DND-41 (cell line): ENCODE data around the gene VWA2.

ENCODE experiments used
- ATAC-seq: fragments of 200-7000 bp; cut with Tn5 transposase; 3 replicates; pipeline ENCODE4 v1.9.1; 2021; ENCODE audit warnings: low read depth; ENCODE audit not compliant: insufficient read depth
- DNase-seq: peaks from one replicate; pipeline ENCODE4 v3.0.0-alpha.2; 2020
- H2AFZ ChIP-seq: 2 replicates; pipeline ENCODE4 v1.6.0; 2012; ENCODE audit warnings: low read depth, low read length
- H3K27ac ChIP-seq: 2 replicates; pipeline ENCODE4 v1.5.1; 2012; ENCODE audit warnings: low read length, inconsistent platforms
- H3K27me3 ChIP-seq: fragments of 200-600 bp; sonication (generic); 2 replicates; pipeline ENCODE4 v1.6.0; 2012; ENCODE audit warnings: low read length, mild to moderate bottlenecking, inconsistent platforms; ENCODE audit not compliant: insufficient read depth, poor library complexity
- H3K36me3 ChIP-seq: 2 replicates; pipeline ENCODE4 v1.5.1; 2012; ENCODE audit warnings: low read length, inconsistent platforms; ENCODE audit not compliant: insufficient read depth
- H3K4me1 ChIP-seq: 2 replicates; pipeline ENCODE4 v1.5.1; 2012; ENCODE audit warnings: mild to moderate bottlenecking, low read length; ENCODE audit not compliant: insufficient read depth
- H3K4me2 ChIP-seq: 2 replicates; pipeline ENCODE4 v1.6.0; 2012; ENCODE audit warnings: mild to moderate bottlenecking, moderate library complexity, low read length, inconsistent platforms; ENCODE audit not compliant: insufficient read depth
- H3K4me3 ChIP-seq, 2 experiments: fragments of 200-600 bp in 1 of 2; shearing (Covaris generic) in 1 of 2; 2 replicates each; pipeline ENCODE4 v1.5.1; 2012 to 2016; ENCODE audit warnings: inconsistent platforms in 2 of 2, low read length in 2 of 2, mild to moderate bottlenecking in 2 of 2, low read depth in 1 of 2, moderate library complexity in 1 of 2
- H3K79me2 ChIP-seq: 2 replicates; pipeline ENCODE4 v1.6.0; 2012; ENCODE audit warnings: low read length, inconsistent platforms; ENCODE audit not compliant: insufficient read depth
- H3K9ac ChIP-seq: 2 replicates; pipeline ENCODE4 v1.6.0; 2012; ENCODE audit warnings: low read depth, mild to moderate bottlenecking, inconsistent platforms, low read length, moderate library complexity
- H3K9me3 ChIP-seq: 2 replicates; pipeline ENCODE4 v1.5.1; 2012; ENCODE audit warnings: low read length, moderate library complexity, mild to moderate bottlenecking, inconsistent platforms; ENCODE audit not compliant: insufficient read depth, severe bottlenecking
- H4K20me1 ChIP-seq: 2 replicates; pipeline ENCODE4 v1.6.0; 2012; ENCODE audit warnings: low read length; ENCODE audit not compliant: insufficient read depth
- EZH2 ChIP-seq: IDR thresholded peaks from 3 replicates; pipeline ENCODE4 v1.6.1; 2012; ENCODE audit warnings: borderline replicate concordance, low read depth, mild to moderate bottlenecking, moderate library complexity, low read length, inconsistent platforms; ENCODE audit not compliant: severe bottlenecking
- TF ChIP-seq, protein P1 (sequence below): IDR thresholded peaks from 2 replicates; pipeline ENCODE4 v1.5.1; 2012; ENCODE audit warnings: borderline replicate concordance, low read length, moderate library complexity, mild to moderate bottlenecking; ENCODE audit not compliant: poor library complexity, severe bottlenecking; ENCODE audit errors: extremely low read depth

VWA2 gene, protein sequence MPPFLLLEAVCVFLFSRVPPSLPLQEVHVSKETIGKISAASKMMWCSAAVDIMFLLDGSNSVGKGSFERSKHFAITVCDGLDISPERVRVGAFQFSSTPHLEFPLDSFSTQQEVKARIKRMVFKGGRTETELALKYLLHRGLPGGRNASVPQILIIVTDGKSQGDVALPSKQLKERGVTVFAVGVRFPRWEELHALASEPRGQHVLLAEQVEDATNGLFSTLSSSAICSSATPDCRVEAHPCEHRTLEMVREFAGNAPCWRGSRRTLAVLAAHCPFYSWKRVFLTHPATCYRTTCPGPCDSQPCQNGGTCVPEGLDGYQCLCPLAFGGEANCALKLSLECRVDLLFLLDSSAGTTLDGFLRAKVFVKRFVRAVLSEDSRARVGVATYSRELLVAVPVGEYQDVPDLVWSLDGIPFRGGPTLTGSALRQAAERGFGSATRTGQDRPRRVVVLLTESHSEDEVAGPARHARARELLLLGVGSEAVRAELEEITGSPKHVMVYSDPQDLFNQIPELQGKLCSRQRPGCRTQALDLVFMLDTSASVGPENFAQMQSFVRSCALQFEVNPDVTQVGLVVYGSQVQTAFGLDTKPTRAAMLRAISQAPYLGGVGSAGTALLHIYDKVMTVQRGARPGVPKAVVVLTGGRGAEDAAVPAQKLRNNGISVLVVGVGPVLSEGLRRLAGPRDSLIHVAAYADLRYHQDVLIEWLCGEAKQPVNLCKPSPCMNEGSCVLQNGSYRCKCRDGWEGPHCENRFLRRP

DNA sequence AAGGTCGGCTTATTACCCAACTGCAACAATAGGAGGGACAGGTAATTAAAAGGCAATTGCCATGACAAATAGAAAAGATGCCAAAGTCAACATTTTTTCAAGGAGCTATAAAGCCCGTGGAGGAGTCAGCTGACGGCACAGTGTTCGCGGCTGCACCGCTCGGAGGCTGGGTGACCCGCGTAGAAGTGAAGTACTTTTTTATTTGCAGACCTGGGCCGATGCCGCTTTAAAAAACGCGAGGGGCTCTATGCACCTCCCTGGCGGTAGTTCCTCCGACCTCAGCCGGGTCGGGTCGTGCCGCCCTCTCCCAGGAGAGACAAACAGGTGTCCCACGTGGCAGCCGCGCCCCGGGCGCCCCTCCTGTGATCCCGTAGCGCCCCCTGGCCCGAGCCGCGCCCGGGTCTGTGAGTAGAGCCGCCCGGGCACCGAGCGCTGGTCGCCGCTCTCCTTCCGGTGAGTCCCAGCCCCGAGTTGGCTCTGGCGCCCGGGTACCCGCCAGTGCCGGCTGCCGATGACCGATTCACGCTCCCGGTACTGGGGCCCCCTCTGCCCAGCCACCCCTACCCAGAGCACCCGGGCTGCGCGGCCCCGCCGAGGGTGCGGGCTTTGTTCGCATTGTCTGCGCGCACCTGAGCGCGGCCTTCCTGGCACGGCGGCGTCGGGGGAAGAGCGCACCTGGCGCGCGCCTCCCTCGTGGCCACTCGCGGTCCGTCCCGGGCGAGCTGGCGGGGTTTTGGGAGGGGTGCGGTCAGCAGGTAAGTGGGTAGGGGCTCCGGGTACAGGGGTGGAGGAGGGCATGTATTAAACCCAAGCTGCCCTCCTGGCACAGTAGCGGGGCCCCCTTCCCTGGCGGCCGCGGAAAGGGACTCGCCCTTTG lies at the start of gene VWA2:
TSS of gene VWA2 (plus strand) at position 138 of the 877 bp plus-strand sequence. CDS start 9,460 bp downstream, outside the sequence.
- Histone ChIP-seq H3K4me1 (no peaks in the 10 kb centered on the region), H3K9ac (no peak within 1 kb of the TSS), H3K27ac (no peak within 1 kb of the TSS), H3K9me3 (no peaks in the 10 kb centered on the region), H4K20me1 (no peaks in the 10 kb centered on the region; the same call in 1 of the 2 replicates), H3K27me3 (peaks cover 25% of the 10 kb centered on the region), H3K4me3 (no peak within 1 kb of the TSS), H3K79me2 (no peaks in the 10 kb centered on the region), H3K36me3 (no peaks in the 10 kb centered on the region), H3K4me2 (no peak within 1 kb of the TSS), H2AFZ (no peak within 1 kb of the TSS)
- TF ChIP-seq EZH2 = no peak
- TF ChIP-seq, protein P1, sequence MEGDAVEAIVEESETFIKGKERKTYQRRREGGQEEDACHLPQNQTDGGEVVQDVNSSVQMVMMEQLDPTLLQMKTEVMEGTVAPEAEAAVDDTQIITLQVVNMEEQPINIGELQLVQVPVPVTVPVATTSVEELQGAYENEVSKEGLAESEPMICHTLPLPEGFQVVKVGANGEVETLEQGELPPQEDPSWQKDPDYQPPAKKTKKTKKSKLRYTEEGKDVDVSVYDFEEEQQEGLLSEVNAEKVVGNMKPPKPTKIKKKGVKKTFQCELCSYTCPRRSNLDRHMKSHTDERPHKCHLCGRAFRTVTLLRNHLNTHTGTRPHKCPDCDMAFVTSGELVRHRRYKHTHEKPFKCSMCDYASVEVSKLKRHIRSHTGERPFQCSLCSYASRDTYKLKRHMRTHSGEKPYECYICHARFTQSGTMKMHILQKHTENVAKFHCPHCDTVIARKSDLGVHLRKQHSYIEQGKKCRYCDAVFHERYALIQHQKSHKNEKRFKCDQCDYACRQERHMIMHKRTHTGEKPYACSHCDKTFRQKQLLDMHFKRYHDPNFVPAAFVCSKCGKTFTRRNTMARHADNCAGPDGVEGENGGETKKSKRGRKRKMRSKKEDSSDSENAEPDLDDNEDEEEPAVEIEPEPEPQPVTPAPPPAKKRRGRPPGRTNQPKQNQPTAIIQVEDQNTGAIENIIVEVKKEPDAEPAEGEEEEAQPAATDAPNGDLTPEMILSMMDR = no peak
- no peak for ATAC-seq
- no peak for DNase-seq

DNA sequence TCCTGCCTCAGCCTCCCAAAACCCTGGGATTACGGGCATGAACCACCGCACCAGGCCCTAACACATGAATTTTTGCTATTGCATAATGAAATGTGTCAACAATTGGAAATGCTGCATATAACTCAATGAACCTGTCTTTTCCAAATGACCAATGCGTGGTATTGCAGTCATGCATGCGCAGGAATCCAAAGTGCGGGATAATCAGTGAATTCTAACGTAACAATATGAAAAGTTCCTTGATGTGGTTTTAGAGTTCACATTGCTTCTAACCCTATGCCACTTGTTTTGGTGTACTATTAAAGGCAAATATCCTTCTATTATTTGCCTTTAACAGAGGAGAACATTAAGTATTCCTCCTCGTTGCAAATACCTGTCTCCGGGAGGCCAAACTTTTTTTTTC lies 49.4 kb upstream of the VWA2 start:
- no peak overlapping the region for H3K27ac ChIP-seq
- no peaks in the 10 kb centered on the region for H3K9me3 ChIP-seq
- no peak overlapping the region for H3K4me2 ChIP-seq
- no peaks in the 10 kb centered on the region for H3K36me3 ChIP-seq
- no peak for TF ChIP-seq EZH2
- TF ChIP-seq, protein P1 = no peak
- ATAC-seq (no peak), DNase-seq (no peak)
- H3K27me3 ChIP-seq = peaks cover 20% of the 10 kb centered on the region
- H2AFZ ChIP-seq = no peak overlapping the region
- no peak overlapping the region for H3K9ac ChIP-seq
- no peaks in the 10 kb centered on the region for H3K79me2 ChIP-seq
- H4K20me1 ChIP-seq = no peaks in the 10 kb centered on the region
- H3K4me3 ChIP-seq = no peak overlapping the region
- no peaks in the 10 kb centered on the region for H3K4me1 ChIP-seq

DNA sequence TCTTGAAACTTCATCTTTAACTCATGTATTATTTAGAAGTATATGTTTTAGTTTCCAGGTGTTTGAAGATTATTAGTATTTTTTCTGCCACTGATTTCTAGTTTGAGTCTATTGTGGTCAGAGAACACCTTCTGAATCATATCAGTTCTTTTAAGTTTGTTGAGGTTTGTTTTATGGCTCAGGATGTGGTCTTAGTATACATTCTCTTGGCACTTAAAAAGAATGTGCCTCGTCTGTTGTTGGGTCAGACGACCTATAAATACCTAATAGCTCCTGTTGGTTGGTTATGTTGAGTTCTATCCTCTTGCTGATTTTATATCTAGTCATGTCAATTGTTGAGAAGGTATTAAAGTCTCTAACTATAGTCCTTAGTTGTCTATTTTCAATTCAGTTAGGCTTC lies 44.0 kb upstream of the VWA2 start:
- H3K4me1 ChIP-seq = no peaks in the 10 kb centered on the region
- H3K4me2 ChIP-seq = no peak overlapping the region
- no peaks in the 10 kb centered on the region for H3K36me3 ChIP-seq
- peaks cover 5% of the 10 kb centered on the region for H3K27me3 ChIP-seq
- H3K9me3 ChIP-seq = no peaks in the 10 kb centered on the region
- H3K9ac ChIP-seq = no peak overlapping the region
- no peak for ATAC-seq
- no peak overlapping the region for H3K27ac ChIP-seq
- no peak overlapping the region for H2AFZ ChIP-seq
- TF ChIP-seq EZH2 = no peak
- TF ChIP-seq, protein P1 = no peak
- no peak overlapping the region for H3K4me3 ChIP-seq
- H4K20me1 ChIP-seq = no peaks in the 10 kb centered on the region
- DNase-seq = no peak
- no peaks in the 10 kb centered on the region for H3K79me2 ChIP-seq
